Measurements from ENCODE around the gene CLSTN1.

Gene CLSTN1

GRCh38 chr1:9823943-9824701 lies at the start of gene CLSTN1:
Gene CLSTN1, minus strand, starts transcription at chr1:9823965. Its CDS starts 232 bp downstream, at chr1:9823733.
- peak; percentile 66 for DNase-seq

- DNase-seq = no peak
Measured at GRCh38 chr1:9873385-9873784, 49.6 kb upstream of the CLSTN1 start.

- DNase-seq = peak; percentile 95
Measured at GRCh38 chr1:9872430-9873165, 48.8 kb upstream of the CLSTN1 start.

- DNase-seq = no peak
Measured at GRCh38 chr1:9871707-9872425, 48.1 kb upstream of the CLSTN1 start.

- no peak for DNase-seq
Measured at GRCh38 chr1:9871021-9871420, 47.3 kb upstream of the CLSTN1 start.

- no peak for DNase-seq
Measured at GRCh38 chr1:9870572-9870971, 46.8 kb upstream of the CLSTN1 start.

- DNase-seq = no peak
Measured at GRCh38 chr1:9869831-9870251, 46.1 kb upstream of the CLSTN1 start.

GRCh38 chr1:9868244-9868590 lies 44.5 kb upstream of the CLSTN1 start:
- no peak for DNase-seq

- peak; percentile 48 for DNase-seq
Measured at GRCh38 chr1:9867408-9868243, 43.9 kb upstream of the CLSTN1 start.

GRCh38 chr1:9866836-9867235 lies 43.1 kb upstream of the CLSTN1 start:
- DNase-seq = no peak

GRCh38 chr1:9865724-9866123 lies 42.0 kb upstream of the CLSTN1 start:
- DNase-seq = no peak

GRCh38 chr1:9863371-9863770 lies 39.6 kb upstream of the CLSTN1 start:
- DNase-seq = no peak

- DNase-seq = peak; percentile 72
Measured at GRCh38 chr1:9861360-9861759, 37.6 kb upstream of the CLSTN1 start.

GRCh38 chr1:9860887-9861286 lies 37.1 kb upstream of the CLSTN1 start:
- DNase-seq = peak; percentile 51

GRCh38 chr1:9859281-9860014 lies 35.7 kb upstream of the CLSTN1 start:
- DNase-seq = no peak

- no peak for DNase-seq
Measured at GRCh38 chr1:9858293-9859035, 34.7 kb upstream of the CLSTN1 start.

- no peak for DNase-seq
Measured at GRCh38 chr1:9855186-9855585, 31.4 kb upstream of the CLSTN1 start.

GRCh38 chr1:9853249-9853595 lies 29.5 kb upstream of the CLSTN1 start:
- DNase-seq = no peak

- peak; percentile 95 for DNase-seq
Measured at GRCh38 chr1:9852410-9853248, 28.9 kb upstream of the CLSTN1 start.

GRCh38 chr1:9852004-9852403 lies 28.2 kb upstream of the CLSTN1 start:
- DNase-seq = no peak

All from NCI-H446 treated with DMSO at 0.1 percent for 48 hours (cell line).